ENCODE results near the gene KREMEN1.

The KREMEN1 gene

GRCh38 chr22:29200901-29201300, 128.1 kb downstream of the KREMEN1 start:
- DNase-seq (ENCODE audit: extremely low spot score, insufficient read length, low read depth): no peak
- no peak for FAIRE-seq

- DNase-seq (ENCODE audit: extremely low spot score, insufficient read length, low read depth): no peak
- peak; percentile 36 for FAIRE-seq
These were observed 128.9 kb downstream of the KREMEN1 start for GRCh38 chr22:29201782-29202181.

- DNase-seq (ENCODE audit: extremely low spot score, insufficient read length, low read depth) (peak; percentile 83), FAIRE-seq (peak; percentile 99)
These were observed 129.7 kb downstream of the KREMEN1 start for GRCh38 chr22:29202212-29203192.

DNA sequence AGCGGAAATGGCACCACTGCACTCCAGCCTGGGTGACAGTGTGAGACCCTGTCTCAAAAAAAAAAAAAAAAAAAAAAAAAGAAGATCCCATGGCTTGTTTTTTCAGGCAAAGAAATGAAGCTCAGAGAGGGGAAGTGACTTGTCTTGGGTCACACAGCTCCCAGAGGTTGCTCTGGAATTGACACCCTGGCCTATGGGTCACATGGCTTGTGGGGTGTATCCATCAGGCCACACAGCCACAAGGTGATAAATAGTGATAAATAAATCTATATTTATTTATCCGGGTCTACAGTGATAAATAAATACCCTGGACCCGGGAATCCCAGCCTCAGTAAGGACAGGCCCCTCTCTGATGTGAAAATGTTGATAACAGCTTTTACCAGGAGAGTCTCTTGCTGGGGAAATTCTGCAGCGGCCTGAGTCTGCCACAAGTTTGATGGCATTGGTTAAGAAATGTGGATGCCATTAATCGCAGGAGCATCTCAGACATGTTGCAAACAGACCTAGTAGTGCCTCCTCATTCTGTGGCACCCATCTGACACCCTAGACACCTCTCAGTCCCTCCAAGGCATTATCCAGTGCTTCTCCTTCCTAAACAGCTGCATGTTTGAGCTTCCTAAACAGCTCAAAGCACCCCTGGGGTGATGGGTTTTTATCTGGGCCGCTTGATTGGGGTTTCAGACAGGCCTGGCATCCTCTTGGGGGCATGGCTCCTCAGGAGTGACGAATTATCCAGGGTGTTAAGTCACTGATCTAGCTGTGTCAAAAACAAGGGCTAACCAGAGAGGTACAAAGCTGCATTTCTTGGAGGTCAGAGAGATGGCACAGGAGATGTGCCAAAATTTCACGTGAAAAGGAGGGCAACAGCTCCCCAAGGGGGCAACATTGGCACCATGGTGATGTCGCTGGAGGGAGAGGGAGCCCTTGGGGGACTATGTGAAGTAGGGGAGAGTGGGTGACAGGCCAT, 130.9 kb downstream of the KREMEN1 start:
- DNase-seq (ENCODE audit: extremely low spot score, insufficient read length, low read depth) (no peak), FAIRE-seq (peak; percentile 75)

GRCh38 chr22:29204455-29205183, 131.8 kb downstream of the KREMEN1 start:
- FAIRE-seq (peak; percentile 47), DNase-seq (ENCODE audit: extremely low spot score, insufficient read length, low read depth) (no peak)

- no peak for DNase-seq (ENCODE audit: extremely low spot score, insufficient read length, low read depth)
- peak; percentile 48 for FAIRE-seq
These were observed 132.4 kb downstream of the KREMEN1 start for GRCh38 chr22:29205252-29205593.

DNA sequence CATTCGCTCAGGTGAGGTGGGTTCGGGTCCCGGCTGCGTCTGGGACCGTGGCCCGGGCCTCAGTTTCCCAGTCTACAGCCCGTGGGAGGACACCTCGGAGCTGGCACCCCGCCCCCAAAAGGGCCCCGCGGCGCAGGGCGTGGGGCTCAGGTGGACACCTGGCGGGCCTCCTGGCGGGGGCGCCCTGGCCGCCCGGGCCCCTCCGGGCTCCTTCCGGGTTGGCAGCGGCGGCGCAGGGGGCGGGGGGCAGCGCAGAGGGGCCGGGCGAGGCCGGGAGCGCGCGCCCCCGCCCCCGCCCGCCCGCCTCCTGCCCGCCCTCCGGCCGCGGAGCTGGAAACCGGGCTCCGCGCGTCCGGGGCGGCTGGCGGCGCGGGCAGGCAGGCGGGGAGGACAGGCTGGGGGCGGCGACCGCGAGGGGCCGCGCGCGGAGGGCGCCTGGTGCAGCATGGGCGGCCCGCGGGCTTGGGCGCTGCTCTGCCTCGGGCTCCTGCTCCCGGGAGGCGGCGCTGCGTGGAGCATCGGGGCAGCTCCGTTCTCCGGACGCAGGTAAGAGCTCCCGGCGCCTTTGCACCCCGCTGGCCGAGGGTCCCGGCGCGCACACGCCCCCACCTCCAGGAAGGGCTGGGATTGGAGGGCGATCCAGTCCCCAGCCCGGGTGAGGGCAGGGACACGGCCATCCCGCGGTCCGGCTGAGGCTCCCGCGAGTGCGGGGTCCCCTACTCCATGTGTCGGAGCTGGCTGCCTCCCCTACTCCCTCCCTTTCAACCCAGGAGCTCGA, 132.9 kb downstream of the KREMEN1 start, which contains the start of gene EMID1:
TSS of gene EMID1 (plus strand) at position 303 of the 778 bp plus-strand sequence. CDS start at position 446, 143 bp downstream.
- peak; percentile 38 for DNase-seq (ENCODE audit: extremely low spot score, insufficient read length, low read depth)
- FAIRE-seq: peak; percentile 66

GRCh38 chr22:29206372-29207242, 133.8 kb downstream of the KREMEN1 start:
- FAIRE-seq: peak; percentile 56

GRCh38 chr22:29207243-29207550, 134.4 kb downstream of the KREMEN1 start:
- no peak for FAIRE-seq
- DNase-seq (ENCODE audit: extremely low spot score, insufficient read length, low read depth): no peak

More at GRCh38 chr22:29206372-29207242, 133.8 kb downstream of the KREMEN1 start:
- no peak for DNase-seq (ENCODE audit: extremely low spot score, insufficient read length, low read depth)

DNA sequence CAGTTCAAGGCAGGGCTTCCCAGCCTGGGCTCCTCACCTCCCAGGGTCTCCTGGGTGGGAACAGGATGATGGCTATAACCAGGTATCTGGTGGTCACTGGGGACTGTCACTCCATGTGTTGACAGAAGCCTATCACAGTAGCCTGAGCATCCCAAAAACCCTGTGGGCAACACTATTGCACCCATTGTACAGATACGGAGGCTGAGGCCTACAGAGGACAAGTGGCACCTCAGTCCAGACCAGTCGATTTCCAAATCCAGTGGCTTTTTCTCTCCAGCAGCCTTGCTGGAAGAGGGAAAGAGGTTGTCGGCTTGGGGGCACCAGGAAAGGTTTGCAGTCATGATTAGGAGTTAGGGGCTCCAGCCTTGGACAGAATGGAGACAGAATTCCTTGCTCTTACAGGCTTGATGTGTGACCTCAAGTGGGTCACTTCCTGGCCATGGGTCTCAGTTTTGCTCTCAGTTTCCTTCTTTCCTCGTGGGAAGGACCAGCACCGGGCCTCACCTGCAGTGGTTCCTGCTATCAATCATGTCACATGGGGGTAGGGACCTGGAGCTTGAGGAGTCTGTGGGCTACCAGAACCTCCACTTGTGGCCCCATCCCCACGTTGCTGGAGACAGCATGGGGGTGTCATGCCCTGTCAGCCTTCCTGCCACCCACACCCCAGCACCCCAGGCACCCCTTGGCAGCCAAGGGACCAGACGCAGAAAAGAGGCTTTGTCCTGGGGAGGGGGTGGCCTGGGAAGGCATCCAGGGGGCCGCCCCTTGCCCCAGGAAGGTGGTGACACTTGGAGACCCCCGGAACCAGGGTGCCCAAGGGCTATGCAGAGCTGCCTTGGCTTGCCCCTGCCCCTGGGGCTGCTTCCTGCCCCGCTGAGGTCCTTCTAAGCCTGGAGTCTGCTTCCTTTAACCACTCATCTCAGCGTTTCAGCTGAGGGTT, 135.0 kb downstream of the KREMEN1 start:
- no peak for DNase-seq (ENCODE audit: extremely low spot score, insufficient read length, low read depth)
- FAIRE-seq: peak; percentile 59

DNA sequence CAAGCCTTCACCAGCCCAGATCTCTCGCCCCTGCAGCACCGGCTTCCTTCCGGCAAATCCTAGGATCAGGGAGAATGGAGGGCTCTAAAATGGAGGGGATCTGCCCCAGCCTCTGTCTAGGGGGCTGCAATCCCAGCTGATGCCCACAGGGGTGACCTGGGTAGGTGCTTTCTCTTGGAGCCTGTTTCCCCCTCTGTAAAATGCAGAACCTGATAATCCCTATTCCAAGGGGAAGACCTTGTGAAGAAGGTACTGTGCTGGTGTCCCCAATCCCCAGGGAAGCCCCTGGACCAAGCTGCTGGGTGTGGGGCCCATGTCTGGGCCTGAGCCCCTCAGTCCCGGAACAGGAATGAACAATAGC, 135.6 kb downstream of the KREMEN1 start:
- peak; percentile 67 for FAIRE-seq
- DNase-seq (ENCODE audit: extremely low spot score, insufficient read length, low read depth): no peak

- no peak for DNase-seq (ENCODE audit: extremely low spot score, insufficient read length, low read depth)
- FAIRE-seq: peak; percentile 60
These were observed 136.2 kb downstream of the KREMEN1 start for GRCh38 chr22:29208879-29209623.

DNA sequence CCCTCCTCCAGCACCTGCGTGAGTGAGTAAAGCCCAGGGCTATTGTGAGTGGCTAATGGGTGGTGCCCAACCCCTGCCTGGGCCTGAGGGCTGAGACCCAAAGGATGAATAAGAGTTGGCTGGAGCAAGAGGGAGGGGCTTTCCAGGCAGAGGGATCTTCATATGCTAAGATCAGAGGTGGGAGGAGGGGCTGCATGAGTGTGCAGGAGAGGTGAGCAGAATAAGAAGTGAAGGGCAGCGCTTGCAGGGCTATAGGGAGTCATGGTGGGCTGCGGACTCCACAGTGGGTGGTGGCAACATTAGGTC, 136.7 kb downstream of the KREMEN1 start:
- FAIRE-seq: no peak
- no peak for DNase-seq (ENCODE audit: extremely low spot score, insufficient read length, low read depth)

DNA sequence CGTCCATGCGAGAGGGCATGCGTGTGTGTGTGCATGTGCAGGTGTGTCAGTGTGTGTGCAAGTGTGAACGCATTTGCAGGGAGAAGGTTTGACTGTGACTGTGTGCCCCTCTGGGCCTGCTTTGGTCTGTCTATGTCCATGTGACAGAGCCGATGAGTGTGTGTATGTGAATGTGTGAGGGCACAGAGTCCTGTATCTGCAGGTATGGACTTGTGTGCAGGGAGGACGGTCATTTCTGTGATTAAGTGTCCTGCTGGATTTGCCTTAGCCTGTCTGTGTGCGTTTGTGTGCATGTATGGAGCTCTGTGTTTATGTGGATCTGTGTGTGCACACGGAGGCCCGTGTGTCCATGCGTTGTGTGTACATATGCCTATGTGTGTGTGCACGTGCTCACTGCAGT, 138.2 kb downstream of the KREMEN1 start:
- no peak for FAIRE-seq
- DNase-seq (ENCODE audit: extremely low spot score, insufficient read length, low read depth): no peak

DNA sequence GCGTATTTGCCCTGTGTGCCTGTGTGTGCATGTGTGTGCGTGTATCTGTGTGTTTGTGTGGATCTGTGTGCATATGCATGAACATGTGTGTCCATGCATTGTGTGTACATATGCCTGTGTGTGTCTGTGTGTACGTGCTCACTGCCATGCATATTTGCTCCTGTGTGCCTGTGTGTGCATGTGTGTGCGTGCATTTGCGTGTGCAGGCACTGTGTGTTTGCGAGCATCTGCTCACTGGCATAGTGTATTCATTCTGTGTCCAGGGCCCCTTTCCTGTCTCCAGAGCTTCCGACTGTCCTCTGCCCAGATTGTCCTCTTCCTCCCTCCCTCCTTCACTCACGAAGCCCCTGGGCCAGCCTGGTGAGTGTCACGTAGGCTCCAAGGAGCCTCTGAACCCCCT, 138.6 kb downstream of the KREMEN1 start:
- no peak for FAIRE-seq
- DNase-seq (ENCODE audit: extremely low spot score, insufficient read length, low read depth): no peak

DNA sequence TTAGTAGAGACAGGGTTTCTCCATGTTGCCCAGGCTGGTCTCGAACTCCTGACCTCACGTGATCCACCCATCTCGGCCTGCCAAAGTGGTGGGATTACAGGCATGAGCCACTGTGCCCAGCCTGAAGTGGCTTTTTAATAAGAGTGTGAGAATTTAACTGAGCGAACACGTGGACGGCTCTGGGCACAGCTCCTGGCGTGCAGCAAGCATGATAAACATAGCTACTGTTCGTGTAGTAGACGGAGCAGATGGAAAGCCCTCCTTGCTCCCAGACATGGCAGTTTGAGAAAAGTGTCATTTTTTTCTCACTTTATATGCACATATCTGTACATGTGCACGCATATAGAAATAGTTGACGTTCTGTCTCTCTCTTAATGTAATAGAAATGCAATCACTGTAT, 139.9 kb downstream of the KREMEN1 start:
- DNase-seq (ENCODE audit: extremely low spot score, insufficient read length, low read depth): no peak
- FAIRE-seq: no peak

GRCh38 chr22:29213493-29213892, 140.7 kb downstream of the KREMEN1 start:
- no peak for FAIRE-seq
- DNase-seq (ENCODE audit: extremely low spot score, insufficient read length, low read depth): no peak
